Loucy (cell line): ENCODE results near the gene MMP14.
"Not testable (repeated sequence)": the region's sequence is repeated elsewhere in the genome, so short reads cannot be mapped to it uniquely, and the experiment has no call there.

ENCODE experiments used
- H2AFZ ChIP-seq: fragments of 200-600 bp; sonication (generic); 2 replicates; pipeline ENCODE4 v1.6.0; 2016; ENCODE audit warnings: antibody characterized with exemption, mild to moderate bottlenecking, low read length, moderate library complexity
- H3F3A ChIP-seq: fragments of 200-600 bp; 2 replicates; pipeline ENCODE4 v1.6.0; 2016; ENCODE audit warnings: antibody characterized with exemption, low read depth, mild to moderate bottlenecking
- H3K27me3 ChIP-seq: fragments of 200-600 bp; sonication (generic); 2 replicates; pipeline ENCODE4 v1.6.1; 2014; ENCODE audit warnings: low read length, mild to moderate bottlenecking; ENCODE audit not compliant: insufficient read depth, poor library complexity, severe bottlenecking
- H3K36me3 ChIP-seq: fragments of 200-600 bp; sonication (generic); 2 replicates; pipeline ENCODE4 v1.6.1; 2016; ENCODE audit warnings: low read length; ENCODE audit not compliant: insufficient read depth
- H3K4me1 ChIP-seq: fragments of 200-600 bp; sonication (generic); 2 replicates; pipeline ENCODE4 v1.5.1; 2014; ENCODE audit warnings: low read length, mild to moderate bottlenecking; ENCODE audit not compliant: insufficient read depth, poor library complexity, severe bottlenecking
- H3K4me2 ChIP-seq: fragments of 200-600 bp; sonication (generic); 2 replicates; pipeline ENCODE4 v1.6.0; 2014; ENCODE audit warnings: antibody characterized with exemption, low read length, low read depth, mild to moderate bottlenecking; ENCODE audit not compliant: poor library complexity, severe bottlenecking
- H3K4me3 ChIP-seq: fragments of 200-600 bp; sonication (generic); 2 replicates; pipeline ENCODE4 v1.5.1; 2014; ENCODE audit warnings: low read length, mild to moderate bottlenecking, mixed read lengths; ENCODE audit not compliant: poor library complexity, severe bottlenecking
- H3K79me2 ChIP-seq: fragments of 200-600 bp; sonication (generic); 2 replicates; pipeline ENCODE4 v1.6.1; 2014; ENCODE audit warnings: low read length; ENCODE audit not compliant: insufficient read depth
- H3K9ac ChIP-seq: fragments of 200-600 bp; sonication (generic); 2 replicates; pipeline ENCODE4 v1.6.0; 2014; ENCODE audit warnings: mild to moderate bottlenecking, low read depth, low read length, moderate library complexity; ENCODE audit not compliant: poor library complexity, severe bottlenecking
- H3K9me2 ChIP-seq: fragments of 200-600 bp; sonication (generic); replicated peaks from 2 replicates; pipeline ENCODE4 v1.6.1; 2016; ENCODE audit warnings: low read depth, low read length, mixed read lengths
- H3K9me3 ChIP-seq: fragments of 200-600 bp; sonication (generic); 2 replicates; pipeline ENCODE4 v1.6.1; 2014; ENCODE audit warnings: mild to moderate bottlenecking, antibody characterized with exemption, low read length, low read depth; ENCODE audit not compliant: insufficient read depth
- H4K20me1 ChIP-seq: fragments of 200-600 bp; sonication (generic); 2 replicates; pipeline ENCODE4 v1.6.0; 2014; ENCODE audit warnings: antibody characterized with exemption, low read length, mild to moderate bottlenecking; ENCODE audit not compliant: insufficient read depth, poor library complexity, severe bottlenecking
- EZH2phosphoT487 ChIP-seq: fragments of 200-600 bp; IDR thresholded peaks from 2 replicates; pipeline ENCODE4 v1.6.1; 2018; ENCODE audit warnings: antibody characterized with exemption, mild to moderate bottlenecking, moderate library complexity, borderline replicate concordance
- TF ChIP-seq, protein P1 (sequence below): fragments of 200-600 bp; sonication (generic); conservative IDR thresholded peaks from 2 replicates; pipeline ENCODE4 v1.5.1; 2014; ENCODE audit warnings: mild to moderate bottlenecking, antibody characterized with exemption, low read length

MMP14 gene

GRCh38 chr14:22792158-22792557, 44.2 kb upstream of the MMP14 start:
- Histone ChIP-seq H3K4me2 (no peak overlapping the region), H3K27me3 (peaks cover 7% of the 10 kb centered on the region), H3K9ac (no peak overlapping the region), H2AFZ (no peak overlapping the region), H3K79me2 (no peaks in the 10 kb centered on the region), H3F3A (no peaks in the 10 kb centered on the region), H3K36me3 (no peaks in the 10 kb centered on the region), H4K20me1 (no peaks in the 10 kb centered on the region), H3K9me3 (no peaks in the 10 kb centered on the region), H3K9me2 (no peaks in the 10 kb centered on the region), H3K4me3 (no peak overlapping the region), H3K4me1 (no peaks in the 10 kb centered on the region)
- TF ChIP-seq EZH2phosphoT487: no peak
- TF ChIP-seq, protein P1, sequence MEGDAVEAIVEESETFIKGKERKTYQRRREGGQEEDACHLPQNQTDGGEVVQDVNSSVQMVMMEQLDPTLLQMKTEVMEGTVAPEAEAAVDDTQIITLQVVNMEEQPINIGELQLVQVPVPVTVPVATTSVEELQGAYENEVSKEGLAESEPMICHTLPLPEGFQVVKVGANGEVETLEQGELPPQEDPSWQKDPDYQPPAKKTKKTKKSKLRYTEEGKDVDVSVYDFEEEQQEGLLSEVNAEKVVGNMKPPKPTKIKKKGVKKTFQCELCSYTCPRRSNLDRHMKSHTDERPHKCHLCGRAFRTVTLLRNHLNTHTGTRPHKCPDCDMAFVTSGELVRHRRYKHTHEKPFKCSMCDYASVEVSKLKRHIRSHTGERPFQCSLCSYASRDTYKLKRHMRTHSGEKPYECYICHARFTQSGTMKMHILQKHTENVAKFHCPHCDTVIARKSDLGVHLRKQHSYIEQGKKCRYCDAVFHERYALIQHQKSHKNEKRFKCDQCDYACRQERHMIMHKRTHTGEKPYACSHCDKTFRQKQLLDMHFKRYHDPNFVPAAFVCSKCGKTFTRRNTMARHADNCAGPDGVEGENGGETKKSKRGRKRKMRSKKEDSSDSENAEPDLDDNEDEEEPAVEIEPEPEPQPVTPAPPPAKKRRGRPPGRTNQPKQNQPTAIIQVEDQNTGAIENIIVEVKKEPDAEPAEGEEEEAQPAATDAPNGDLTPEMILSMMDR: no peak

DNA sequence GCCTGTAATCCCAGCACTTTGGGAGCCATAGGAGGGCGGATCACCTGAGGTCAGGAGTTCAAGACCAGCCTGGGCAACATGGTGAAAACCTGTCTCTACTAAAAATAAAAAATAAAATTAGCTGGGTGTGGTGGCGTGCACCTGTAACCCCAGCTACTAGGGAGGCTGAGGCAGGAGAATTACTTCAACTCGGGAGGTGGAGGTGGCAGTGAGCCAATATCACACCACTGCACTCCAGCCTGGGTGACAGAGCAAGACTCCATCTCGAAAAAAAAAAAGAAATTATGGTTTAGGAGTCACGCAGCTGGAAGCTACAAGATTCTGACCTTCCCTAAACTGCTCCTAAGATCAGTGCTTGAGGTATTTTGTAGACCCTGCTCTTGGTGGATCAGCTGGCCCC, 42.8 kb upstream of the MMP14 start:
- H3F3A ChIP-seq, H3K4me2 ChIP-seq, H3K36me3 ChIP-seq, H3K4me3 ChIP-seq, H3K79me2 ChIP-seq, H3K4me1 ChIP-seq, H3K9me3 ChIP-seq, H4K20me1 ChIP-seq, H2AFZ ChIP-seq, H3K9me2 ChIP-seq, H3K9ac ChIP-seq: not testable (repeated sequence)
- H3K27me3 ChIP-seq: peaks cover 11% of the 10 kb centered on the region

GRCh38 chr14:22793976-22794375, 42.4 kb upstream of the MMP14 start:
- H3K9me3 ChIP-seq: no peaks in the 10 kb centered on the region
- no peak overlapping the region for H2AFZ ChIP-seq
- H3K79me2 ChIP-seq: no peaks in the 10 kb centered on the region
- H4K20me1 ChIP-seq: no peaks in the 10 kb centered on the region
- no peak overlapping the region for H3K9ac ChIP-seq
- no peak overlapping the region for H3K4me3 ChIP-seq
- no peaks in the 10 kb centered on the region for H3K36me3 ChIP-seq
- TF ChIP-seq EZH2phosphoT487: no peak
- TF ChIP-seq, protein P1: no peak
- H3F3A ChIP-seq: no peaks in the 10 kb centered on the region
- no peaks in the 10 kb centered on the region for H3K9me2 ChIP-seq
- H3K4me2 ChIP-seq: no peak overlapping the region
- no peaks in the 10 kb centered on the region for H3K4me1 ChIP-seq
- H3K27me3 ChIP-seq: peaks cover 13% of the 10 kb centered on the region

GRCh38 chr14:22794551-22794951, 41.8 kb upstream of the MMP14 start:
- H3K9me2 ChIP-seq: no peaks in the 10 kb centered on the region
- H3K4me2 ChIP-seq: no peak overlapping the region
- no peak overlapping the region for H3K9ac ChIP-seq

More at GRCh38 chr14:22794551-22794951, 41.8 kb upstream of the MMP14 start:
- Histone ChIP-seq H3K27me3 (peaks cover 13% of the 10 kb centered on the region), H3K36me3 (no peaks in the 10 kb centered on the region), H3F3A (no peaks in the 10 kb centered on the region), H2AFZ (no peak overlapping the region), H3K79me2 (no peaks in the 10 kb centered on the region), H4K20me1 (no peaks in the 10 kb centered on the region), H3K9me3 (no peaks in the 10 kb centered on the region), H3K4me1 (no peaks in the 10 kb centered on the region), H3K4me3 (no peak overlapping the region)
- TF ChIP-seq, protein P1: no peak
- TF ChIP-seq EZH2phosphoT487: no peak
